ENCODE data around the gene LRP1B.
"Not testable (repeated sequence)": the region's sequence is repeated elsewhere in the genome, so short reads cannot be mapped to it uniquely, and the experiment has no call there.

Gene LRP1B

GRCh38 chr2:140565756-140566155, 1565.1 kb downstream of the LRP1B start:
- no peak for DNase-seq

GRCh38 chr2:140555701-140556100, 1575.1 kb downstream of the LRP1B start:
- no peak for DNase-seq

GRCh38 chr2:140552634-140553033, 1578.2 kb downstream of the LRP1B start:
- DNase-seq: no peak

GRCh38 chr2:140551287-140551686, 1579.5 kb downstream of the LRP1B start:
- DNase-seq: no peak

- no peak for DNase-seq
Measured at GRCh38 chr2:140550821-140551220, 1580.0 kb downstream of the LRP1B start.

GRCh38 chr2:140544769-140545168, 1586.0 kb downstream of the LRP1B start:
- DNase-seq: not testable (repeated sequence)

GRCh38 chr2:140542627-140543026, 1588.2 kb downstream of the LRP1B start:
- DNase-seq: no peak

- no peak for DNase-seq
Measured at GRCh38 chr2:140539242-140539875, 1591.5 kb downstream of the LRP1B start.

- DNase-seq: no peak
Measured at GRCh38 chr2:140529706-140530105, 1601.1 kb downstream of the LRP1B start.

- no peak for DNase-seq
Measured at GRCh38 chr2:140528982-140529381, 1601.8 kb downstream of the LRP1B start.

GRCh38 chr2:140526575-140526974, 1604.2 kb downstream of the LRP1B start:
- no peak for DNase-seq

- DNase-seq: no peak
Measured at GRCh38 chr2:140512106-140512505, 1618.7 kb downstream of the LRP1B start.

- no peak for DNase-seq
Measured at GRCh38 chr2:140509765-140510164, 1621.1 kb downstream of the LRP1B start.

GRCh38 chr2:140508756-140509155, 1622.1 kb downstream of the LRP1B start:
- no peak for DNase-seq

GRCh38 chr2:140506606-140507005, 1624.2 kb downstream of the LRP1B start:
- DNase-seq: no peak

- DNase-seq: no peak
Measured at GRCh38 chr2:140504601-140505000, 1626.2 kb downstream of the LRP1B start.

- no peak for DNase-seq
Measured at GRCh38 chr2:140502951-140503630, 1627.7 kb downstream of the LRP1B start.

- no peak for DNase-seq
Measured at GRCh38 chr2:140498360-140498759, 1632.5 kb downstream of the LRP1B start.

GRCh38 chr2:140496714-140497113, 1634.1 kb downstream of the LRP1B start:
- DNase-seq: no peak

GRCh38 chr2:140491876-140492275, 1638.9 kb downstream of the LRP1B start:
- no peak for DNase-seq

- DNase-seq: no peak
Measured at GRCh38 chr2:140489193-140489592, 1641.6 kb downstream of the LRP1B start.

- no peak for DNase-seq
Measured at GRCh38 chr2:140481136-140481535, 1649.7 kb downstream of the LRP1B start.

- DNase-seq: no peak
Measured at GRCh38 chr2:140473851-140474250, 1657.0 kb downstream of the LRP1B start.

GRCh38 chr2:140472676-140473075, 1658.1 kb downstream of the LRP1B start:
- DNase-seq: no peak

- DNase-seq: no peak
Measured at GRCh38 chr2:140465301-140465700, 1665.5 kb downstream of the LRP1B start.

Data from activated T-cell treated with anti-CD3 and anti-CD28 coated beads, Interleukin-2, amount 50 U/mL, for 48 hours (primary cell).